OCI-LY7 (cell line): ENCODE data around the gene PTGES3. TPM values are rescaled to one million over a fixed set of nuclear protein-coding genes. Genes with fewer than 3 reads are reported as not detected.
A peak's percentile ranks its signal among the peaks of the same experiment; 100 is the strongest.

Experiments
- BruUV-seq: library from RNA; stranded (reverse); fragments of 400-500 nt; replicated peaks from 2 replicates; lab custom pipeline; 2021; lab: Mats Ljungman, UMichigan
- CTCF ChIA-PET: fragments of 300-600 bp; sonication (Branson Sonifier 250); formaldehyde crosslinking; loops from one replicate; lab custom pipeline; 2022; ENCODE audit warnings: antibody characterized with exemption; ENCODE audit not compliant: unreplicated experiment; lab: Charles Lee
- POLR2A ChIA-PET: fragments of 300-600 bp; sonication (Branson Sonifier 250); formaldehyde crosslinking; loops from one replicate; lab custom pipeline; 2022; ENCODE audit warnings: antibody characterized with exemption; lab: Charles Lee
- DNase-seq: peaks from one replicate; pipeline ENCODE4 v3.0.0-alpha.2; 2015; ENCODE audit warnings: low spot score
- H2AFZ ChIP-seq: fragments of 200-600 bp; sonication (generic), shearing (Covaris generic); 2 replicates; pipeline ENCODE4 v1.6.1; 2014; ENCODE audit warnings: mild to moderate bottlenecking, antibody characterized with exemption, low read length, moderate library complexity
- H3K27ac ChIP-seq: fragments of 200-600 bp; sonication (generic); 2 replicates; pipeline ENCODE4 v1.5.1; 2014; ENCODE audit warnings: mixed run types, low read depth, mild to moderate bottlenecking, moderate library complexity, low read length, inconsistent platforms; ENCODE audit not compliant: poor library complexity, severe bottlenecking
- H3K36me3 ChIP-seq: fragments of 200-600 bp; sonication (generic); 2 replicates; pipeline ENCODE4 v1.6.1; 2014; ENCODE audit warnings: mild to moderate bottlenecking, antibody characterized with exemption, low read length, moderate library complexity, mixed read lengths; ENCODE audit not compliant: insufficient read depth
- H3K4me1 ChIP-seq: fragments of 200-600 bp; sonication (generic); 2 replicates; pipeline ENCODE4 v1.5.1; 2014; ENCODE audit warnings: mild to moderate bottlenecking, low read length; ENCODE audit not compliant: insufficient read depth, poor library complexity, severe bottlenecking
- H3K4me2 ChIP-seq: fragments of 200-600 bp; sonication (generic); 2 replicates; pipeline ENCODE4 v1.6.1; 2014; ENCODE audit warnings: mild to moderate bottlenecking, low read length
- H3K4me3 ChIP-seq: fragments of 200-600 bp; sonication (generic); 2 replicates; pipeline ENCODE4 v1.5.1; 2014; ENCODE audit warnings: mild to moderate bottlenecking, low read depth, low read length; ENCODE audit not compliant: poor library complexity, severe bottlenecking
- H3K79me2 ChIP-seq: fragments of 200-600 bp; sonication (generic); 2 replicates; pipeline ENCODE4 v1.6.1; 2016; ENCODE audit warnings: low read depth, mild to moderate bottlenecking, low read length, moderate library complexity, mixed read lengths; ENCODE audit not compliant: insufficient read depth
- H3K9me2 ChIP-seq: fragments of 200-600 bp; sonication (generic); 2 replicates; pipeline ENCODE4 v1.6.1; 2016; ENCODE audit warnings: mild to moderate bottlenecking, low read length, mixed read lengths; ENCODE audit not compliant: insufficient read depth
- H3K9me3 ChIP-seq: fragments of 200-600 bp; sonication (generic); 2 replicates; pipeline ENCODE4 v1.6.1; 2014; ENCODE audit warnings: mild to moderate bottlenecking, mixed run types, low read length, mixed read lengths
- H4K20me1 ChIP-seq: fragments of 200-600 bp; sonication (generic); 2 replicates; pipeline ENCODE4 v1.6.1; 2014; ENCODE audit warnings: mild to moderate bottlenecking, antibody characterized with exemption, low read length, moderate library complexity, mixed read lengths; ENCODE audit not compliant: insufficient read depth
- EZH2phosphoT487 ChIP-seq: fragments of 200-600 bp; sonication (generic); IDR thresholded peaks from 2 replicates; pipeline ENCODE4 v1.6.1; 2018; ENCODE audit warnings: low read depth, borderline replicate concordance, mild to moderate bottlenecking, mixed run types, antibody characterized with exemption, low read length, moderate library complexity, mixed read lengths
- intact Hi-C: fragments of 100-400 bp; cut with micrococcal nuclease; formaldehyde crosslinking; loops from one replicate; pipeline ENCODE4 v1.10.0; 2022; ENCODE audit not compliant: unreplicated experiment
- total RNA-seq, 2 experiments: library from RNA; depleted of rRNA in 1 of 2; stranded (reverse); fragments of >200 nt in 1 of 2; shearing (Covaris generic) in 1 of 2; gene quantifications; 2 replicates each; pipeline ENCODE4 v1.2.3, GENCODE V29; 2014 to 2022
- TF ChIP-seq, protein P1 (sequence below): fragments of 200-600 bp; sonication (generic); conservative IDR thresholded peaks from 2 replicates; pipeline ENCODE4 v1.5.1; 2014; ENCODE audit warnings: mild to moderate bottlenecking, antibody characterized with exemption, low read length, moderate library complexity, mixed read lengths

Gene PTGES3
- total RNA-seq, 2 experiments from 2014 or later = 91.2 to 269 TPM

- TF ChIP-seq EZH2phosphoT487 = no peak
- TF ChIP-seq, protein P1, sequence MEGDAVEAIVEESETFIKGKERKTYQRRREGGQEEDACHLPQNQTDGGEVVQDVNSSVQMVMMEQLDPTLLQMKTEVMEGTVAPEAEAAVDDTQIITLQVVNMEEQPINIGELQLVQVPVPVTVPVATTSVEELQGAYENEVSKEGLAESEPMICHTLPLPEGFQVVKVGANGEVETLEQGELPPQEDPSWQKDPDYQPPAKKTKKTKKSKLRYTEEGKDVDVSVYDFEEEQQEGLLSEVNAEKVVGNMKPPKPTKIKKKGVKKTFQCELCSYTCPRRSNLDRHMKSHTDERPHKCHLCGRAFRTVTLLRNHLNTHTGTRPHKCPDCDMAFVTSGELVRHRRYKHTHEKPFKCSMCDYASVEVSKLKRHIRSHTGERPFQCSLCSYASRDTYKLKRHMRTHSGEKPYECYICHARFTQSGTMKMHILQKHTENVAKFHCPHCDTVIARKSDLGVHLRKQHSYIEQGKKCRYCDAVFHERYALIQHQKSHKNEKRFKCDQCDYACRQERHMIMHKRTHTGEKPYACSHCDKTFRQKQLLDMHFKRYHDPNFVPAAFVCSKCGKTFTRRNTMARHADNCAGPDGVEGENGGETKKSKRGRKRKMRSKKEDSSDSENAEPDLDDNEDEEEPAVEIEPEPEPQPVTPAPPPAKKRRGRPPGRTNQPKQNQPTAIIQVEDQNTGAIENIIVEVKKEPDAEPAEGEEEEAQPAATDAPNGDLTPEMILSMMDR = no peak
- H3K27ac ChIP-seq = peak overlapping the region; percentile 15
- no peak for DNase-seq
- CTCF ChIA-PET = interaction anchor here (0.6 kb wide), 1 partner anchor 205 kb away, joined by 3 read pairs; no protein-coding TSS in a partner anchor
- intact Hi-C loops = no loop called here
- H3K9me2 ChIP-seq = no peaks in the 10 kb centered on the region
- peak overlapping the region; percentile 83; the same call in 1 of the 2 replicates for H3K4me2 ChIP-seq
- no peak overlapping the region for H3K4me3 ChIP-seq
- H3K9me3 ChIP-seq = no peaks in the 10 kb centered on the region
- peaks cover 65% of the 10 kb centered on the region for H3K4me1 ChIP-seq
- no peak overlapping the region for H2AFZ ChIP-seq
- H3K79me2 ChIP-seq = peaks cover 82% of the 10 kb centered on the region
- peaks cover 97% of the 10 kb centered on the region for H3K36me3 ChIP-seq
- no TSS peak for BruUV-seq
- H4K20me1 ChIP-seq = peaks cover 59% of the 10 kb centered on the region
- POLR2A ChIA-PET = interaction anchor here (0.6 to 1.0 kb wide), 7 partner anchors 12 to 232 kb away, joined by 3 to 8 read pairs (median 4); no protein-coding TSS in a partner anchor
These were observed 30.1 kb upstream of the PTGES3 start for GRCh38 chr12:56718149-56718548.

DNA sequence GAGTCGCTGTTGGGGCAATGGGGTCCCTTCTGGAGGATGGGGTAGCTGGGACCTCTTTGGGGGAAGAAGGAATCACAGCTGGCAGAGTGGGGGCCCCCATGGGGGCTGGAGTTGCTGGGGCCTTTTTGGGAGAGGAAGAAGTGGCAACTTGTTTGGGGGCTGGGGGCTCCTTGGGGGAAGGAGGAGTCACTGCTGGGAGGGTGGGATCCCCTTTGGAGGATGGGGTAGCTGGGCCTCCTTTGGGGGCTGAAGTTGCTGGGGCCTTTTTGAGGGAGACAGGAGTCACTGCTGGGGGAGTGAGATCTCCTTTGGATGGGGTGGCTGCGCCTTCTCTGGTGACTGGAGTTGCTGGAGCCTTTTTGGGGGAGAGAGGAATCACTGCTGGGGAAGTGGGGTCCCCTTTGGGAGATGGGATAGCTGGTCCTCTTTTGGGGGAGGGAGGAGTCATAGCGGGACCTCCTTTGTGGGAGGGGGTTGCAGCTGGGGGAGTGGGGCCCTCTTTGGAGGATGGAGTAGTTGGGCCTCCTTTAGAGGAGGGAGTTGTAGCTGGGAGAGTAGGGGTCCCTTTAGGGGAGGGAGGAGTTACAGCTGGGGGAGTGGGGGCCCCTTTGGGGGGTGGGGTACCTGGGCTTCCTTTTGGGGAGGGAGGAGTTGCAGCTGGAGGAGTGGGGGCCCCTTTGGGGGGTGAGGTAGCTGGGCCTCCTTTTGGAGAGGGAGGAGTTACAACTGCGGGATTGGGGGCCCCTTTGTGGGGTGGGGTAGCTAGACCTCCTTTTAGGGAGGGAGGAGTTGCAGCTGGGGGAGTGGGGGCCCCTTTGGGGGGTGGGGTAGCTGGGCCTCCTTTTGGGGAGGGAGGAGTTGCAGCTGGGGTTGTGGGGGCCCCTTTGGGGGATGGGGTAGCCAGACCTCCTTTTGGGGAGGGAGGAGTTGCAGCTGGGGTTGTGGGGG, 29.1 kb upstream of the PTGES3 start:
- no peaks in the 10 kb centered on the region for H3K9me3 ChIP-seq
- TF ChIP-seq, protein P1 = no peak
- no peak for TF ChIP-seq EZH2phosphoT487
- H3K79me2 ChIP-seq = peaks cover 72% of the 10 kb centered on the region
- H3K36me3 ChIP-seq = peaks cover 97% of the 10 kb centered on the region
- POLR2A ChIA-PET = interaction anchor here (0.7 to 1.1 kb wide), 4 partner anchors 11 to 81 kb away, joined by 3 to 8 read pairs (median 4); no protein-coding TSS in a partner anchor
- BruUV-seq = no TSS peak
- H3K27ac ChIP-seq = peak overlapping the region; percentile 13
- H3K4me2 ChIP-seq = no peak overlapping the region
- intact Hi-C loops = no loop called here
- CTCF ChIA-PET = no interaction called here
- H3K9me2 ChIP-seq = no peaks in the 10 kb centered on the region
- DNase-seq = no peak
- peaks cover 50% of the 10 kb centered on the region for H4K20me1 ChIP-seq
- peaks cover 56% of the 10 kb centered on the region for H3K4me1 ChIP-seq
- H3K4me3 ChIP-seq = no peak overlapping the region
- H2AFZ ChIP-seq = no peak overlapping the region
